Measurements from ENCODE around the gene ANKRD52.

Gene ANKRD52

DNA sequence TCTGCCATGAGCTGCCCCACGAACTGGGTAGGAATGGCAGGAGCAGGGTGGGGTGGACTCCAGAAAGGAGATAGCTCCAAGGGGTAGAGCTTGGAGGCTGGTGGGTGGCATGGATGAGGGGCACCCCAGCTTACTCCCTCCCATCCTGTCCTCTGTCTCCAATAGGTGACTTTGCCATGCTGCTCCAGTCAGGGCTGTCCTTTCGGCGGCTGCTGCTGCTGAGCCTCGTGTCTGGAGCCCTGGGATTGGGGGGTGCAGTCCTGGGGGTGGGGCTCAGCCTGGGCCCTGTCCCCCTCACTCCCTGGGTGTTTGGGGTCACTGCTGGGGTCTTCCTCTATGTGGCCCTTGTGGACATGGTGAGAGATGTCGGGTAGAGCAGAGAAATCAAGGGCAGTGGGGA lies 21.2 kb downstream of the ANKRD52 start:
- no peak for DNase-seq

DNA sequence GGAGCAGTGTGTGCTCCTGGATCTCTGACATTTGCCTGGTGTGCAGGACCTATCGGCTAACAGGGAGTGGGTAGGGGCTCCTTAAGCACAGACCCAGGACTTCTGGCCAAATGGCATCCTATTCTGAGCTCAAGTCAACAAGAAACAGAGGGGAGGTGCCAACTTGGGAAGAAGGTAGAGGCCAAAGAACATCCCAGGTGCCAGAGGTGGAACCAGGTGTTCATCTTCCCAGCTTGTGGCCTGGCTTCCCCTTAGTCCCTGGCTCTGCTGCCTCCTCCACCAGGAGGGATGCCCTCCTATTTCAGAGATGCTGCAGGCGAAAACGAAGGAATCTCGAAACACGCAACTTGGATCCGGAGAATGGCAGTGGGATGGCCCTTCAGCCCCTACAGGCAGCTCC lies 22.1 kb downstream of the ANKRD52 start:
- no peak for DNase-seq

DNA sequence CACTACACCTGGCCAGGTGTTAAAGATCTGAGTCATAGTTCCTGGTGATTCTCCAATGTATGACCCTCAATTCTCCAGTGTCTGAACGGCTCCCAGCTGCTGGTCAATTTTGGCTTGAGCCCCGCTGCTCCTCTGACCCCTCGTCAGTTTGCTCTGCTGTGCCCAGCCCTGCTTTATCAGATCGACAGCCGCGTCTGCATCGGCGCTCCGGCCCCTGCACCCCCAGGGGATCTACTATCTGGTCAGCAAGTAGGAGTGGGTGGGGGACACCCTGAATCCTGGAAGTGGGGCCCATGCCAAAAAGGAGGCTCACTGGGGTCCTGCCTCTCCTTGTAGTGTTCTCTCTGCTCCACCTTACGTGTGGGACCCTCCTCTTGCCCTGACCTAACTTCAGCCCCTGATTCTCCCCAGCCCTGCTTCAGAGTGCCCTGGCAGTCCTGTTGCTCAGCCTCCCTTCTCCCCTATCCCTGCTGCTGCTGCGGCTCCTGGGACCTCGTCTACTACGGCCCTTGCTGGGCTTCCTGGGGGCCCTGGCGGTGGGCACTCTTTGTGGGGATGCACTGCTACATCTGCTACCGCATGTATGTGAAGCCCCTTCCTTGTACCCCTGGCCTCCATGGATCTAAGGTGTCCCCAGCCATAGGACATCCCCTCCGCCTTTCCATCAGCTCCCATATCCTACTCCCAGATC lies 23.3 kb downstream of the ANKRD52 start:
- no peak for DNase-seq

DNA sequence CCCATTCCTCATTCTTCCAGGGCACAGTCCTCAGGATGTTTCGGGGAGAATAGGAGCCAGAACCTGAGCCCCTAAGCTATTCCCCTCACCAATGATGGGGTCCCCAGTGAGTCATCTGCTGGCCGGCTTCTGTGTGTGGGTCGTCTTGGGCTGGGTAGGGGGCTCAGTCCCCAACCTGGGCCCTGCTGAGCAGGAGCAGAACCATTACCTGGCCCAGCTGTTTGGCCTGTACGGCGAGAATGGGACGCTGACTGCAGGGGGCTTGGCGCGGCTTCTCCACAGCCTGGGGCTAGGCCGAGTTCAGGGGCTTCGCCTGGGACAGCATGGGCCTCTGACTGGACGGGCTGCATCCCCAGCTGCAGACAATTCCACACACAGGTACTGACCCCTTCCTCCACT lies 27.0 kb downstream of the ANKRD52 start:
- DNase-seq = no peak

DNA sequence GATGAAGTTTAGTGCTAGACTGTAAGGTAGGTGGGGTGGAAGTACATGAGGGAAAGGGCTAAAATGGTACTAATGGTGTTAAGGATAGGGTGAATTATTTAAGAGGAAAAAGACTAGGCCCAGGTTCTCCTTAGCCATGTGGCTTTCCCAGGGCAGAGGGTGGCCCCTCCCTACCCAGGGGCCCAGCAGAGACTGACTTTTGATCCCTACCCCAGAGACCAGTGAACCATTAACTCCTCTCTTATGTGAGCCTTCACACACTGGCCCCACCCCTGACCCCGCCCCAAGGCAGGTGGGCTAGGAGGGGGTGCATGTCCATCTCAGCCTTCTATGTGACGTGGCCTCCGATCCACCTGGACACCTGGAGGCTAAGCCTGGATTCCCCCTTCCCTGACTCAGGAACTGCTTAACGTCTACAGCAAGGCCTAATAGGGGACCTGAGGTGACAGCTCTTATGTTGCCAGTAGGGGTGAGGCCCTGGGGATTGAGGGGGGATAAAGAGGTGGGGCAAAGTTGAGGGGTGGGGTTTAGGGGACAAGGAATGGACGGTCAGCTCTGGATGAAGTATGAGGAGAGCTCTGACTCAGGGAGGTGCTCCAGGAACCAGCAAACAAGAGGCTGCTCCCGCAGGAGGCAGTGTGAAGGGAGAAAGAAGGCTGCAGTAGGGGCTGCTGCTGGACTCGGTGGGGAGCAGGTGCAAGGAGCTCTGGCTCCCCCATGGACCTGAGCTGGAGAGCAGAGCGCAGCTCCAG lies 27.6 kb downstream of the ANKRD52 start:
- no peak for DNase-seq

DNA sequence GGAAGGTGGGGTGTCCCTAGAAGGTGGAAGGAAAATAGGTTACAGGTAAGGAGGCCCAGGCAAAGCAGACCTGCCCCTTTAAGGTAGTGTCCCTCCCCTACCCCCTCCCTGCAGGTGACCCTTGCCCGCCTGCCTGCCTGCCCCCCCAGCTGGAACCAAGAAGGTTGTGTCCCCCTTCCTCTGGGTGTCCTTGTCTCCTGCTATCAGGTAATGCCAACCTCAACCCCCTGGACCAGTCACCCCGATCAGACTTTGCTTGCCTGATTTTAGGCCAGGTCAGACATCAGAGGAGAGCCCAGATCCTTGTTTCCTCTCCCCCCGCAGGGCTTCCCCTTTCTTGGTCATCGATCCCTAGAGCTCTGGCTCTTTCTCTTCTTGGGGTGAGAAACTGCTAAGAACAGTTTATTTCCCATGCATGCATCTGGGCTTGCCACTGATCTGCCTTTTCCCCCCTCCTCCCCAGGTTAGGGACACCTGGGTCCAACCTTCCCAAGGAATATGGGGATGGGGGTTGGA lies 28.2 kb downstream of the ANKRD52 start, which contains the start of gene SLC39A5:
Gene SLC39A5 (plus strand): TSS at position 136 of the 516 bp plus-strand sequence. CDS start 1,224 bp downstream, outside the sequence.
- no peak for DNase-seq

DNA sequence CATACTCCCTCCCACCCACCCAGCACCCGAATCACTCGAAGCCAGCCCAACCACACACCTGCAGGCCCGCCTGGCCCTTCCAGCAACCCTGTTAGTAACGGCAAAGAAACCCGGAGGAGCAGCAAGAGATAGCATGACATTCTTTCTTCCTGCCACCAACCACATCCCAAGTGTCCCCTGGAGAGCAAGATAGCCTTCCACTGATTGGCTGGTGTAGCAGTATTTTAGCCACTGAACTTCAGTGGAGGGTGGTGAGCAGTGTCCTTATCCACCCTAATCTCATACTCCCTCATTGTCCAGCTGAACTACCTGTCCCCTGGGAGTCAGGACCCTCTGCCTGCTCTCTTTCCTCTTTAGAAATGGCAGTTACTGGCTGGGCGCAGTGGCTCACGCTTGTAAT lies 29.1 kb downstream of the ANKRD52 start:
- DNase-seq = no peak

DNA sequence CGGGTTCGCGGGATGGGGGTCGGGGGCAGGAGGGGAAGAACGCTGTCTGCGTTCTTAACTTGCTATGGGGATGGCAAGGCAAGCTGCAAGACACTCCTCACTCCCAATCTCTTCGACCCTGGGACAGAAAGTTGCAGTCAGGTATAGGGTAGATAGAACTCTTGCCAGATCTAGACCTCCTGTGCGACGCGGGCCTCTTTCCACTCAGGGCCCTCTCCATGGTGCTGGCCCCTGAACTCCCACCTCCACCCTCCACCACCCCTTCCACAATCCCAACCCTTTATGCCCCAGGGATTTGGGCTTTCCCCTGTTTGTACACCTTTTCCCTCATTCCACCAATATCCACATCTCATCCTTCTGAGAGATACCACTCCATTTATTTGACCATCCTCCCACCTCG lies 33.2 kb downstream of the ANKRD52 start:
- peak in 1 of 2 experiments; percentile 11 for DNase-seq

DNA sequence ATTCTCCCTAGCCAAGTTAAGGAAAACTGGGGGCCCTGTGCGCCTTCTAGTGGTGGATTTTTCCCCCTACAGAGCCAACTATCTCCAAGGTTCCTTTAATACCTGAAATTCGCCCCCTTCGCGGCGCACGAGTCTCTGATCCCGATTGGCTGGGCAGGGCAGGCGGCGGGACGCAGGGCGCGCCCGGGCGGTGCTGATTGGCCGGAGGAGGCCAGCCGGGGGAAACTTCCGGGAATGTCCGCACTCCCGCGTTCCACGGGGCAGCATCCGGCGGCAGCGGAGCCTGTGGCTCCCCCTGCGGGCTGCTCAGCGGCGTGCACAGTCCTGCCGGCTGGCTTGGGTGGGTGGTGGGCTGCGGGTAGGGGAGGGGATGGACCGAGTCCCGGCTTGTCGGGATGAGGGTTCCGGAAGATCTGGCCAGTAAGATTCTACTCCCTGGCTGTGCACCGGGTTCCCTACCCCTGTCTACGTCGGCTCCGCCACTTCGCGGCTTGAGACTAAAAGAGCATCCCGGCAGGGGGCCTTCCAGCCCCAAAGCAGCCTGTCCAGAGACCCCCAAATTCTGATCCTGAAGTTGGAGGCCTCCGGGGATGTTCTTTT lies 34.0 kb downstream of the ANKRD52 start, which contains the start of gene NABP2:
Gene NABP2 (plus strand): TSS at position 241 of the 600 bp plus-strand sequence. CDS start 515 bp downstream, outside the sequence.
- peak; percentile 97 to 98 for DNase-seq

DNA sequence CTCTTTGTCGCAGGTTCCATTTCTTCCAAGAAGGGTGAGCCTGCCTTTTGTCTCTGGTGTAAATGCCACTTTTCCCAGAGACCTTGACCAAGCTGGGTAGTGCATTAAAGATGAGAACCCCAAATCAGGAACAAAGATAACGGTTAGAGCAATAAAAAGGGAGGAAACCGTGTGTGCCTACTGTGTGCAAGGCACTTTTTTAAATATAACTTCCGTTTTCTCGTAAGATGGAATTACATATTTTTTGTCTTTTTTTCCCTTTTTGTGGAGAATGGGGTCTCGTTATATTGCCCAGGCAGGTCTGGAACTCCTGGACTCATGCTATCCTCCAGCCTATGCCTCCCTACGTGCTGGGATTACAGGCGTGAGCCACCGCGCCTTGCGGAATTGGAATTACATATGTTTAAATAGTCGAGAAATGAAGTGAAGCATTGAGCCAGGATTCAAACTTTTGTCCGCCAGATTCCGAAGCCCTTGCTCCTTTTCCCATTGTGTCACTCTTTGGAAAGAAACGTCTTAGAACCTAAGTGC lies 34.5 kb downstream of the ANKRD52 start:
- no peak for DNase-seq

DNA sequence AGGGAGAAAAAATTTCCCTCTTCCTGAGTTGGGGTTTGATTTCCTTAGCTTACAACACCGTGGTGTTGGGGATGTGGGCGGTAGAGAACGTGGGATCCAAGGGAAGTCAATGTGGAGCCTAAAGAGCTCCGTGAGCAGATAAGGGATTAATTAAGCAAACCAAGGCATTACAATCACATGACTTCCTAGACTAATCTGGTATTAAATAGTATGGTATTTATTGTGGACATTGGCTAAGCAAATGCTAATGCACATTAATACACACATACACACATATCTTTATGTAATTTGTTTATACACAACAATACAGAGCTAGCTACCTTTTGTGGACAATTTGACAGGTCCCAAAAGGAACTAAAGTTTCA lies 35.7 kb downstream of the ANKRD52 start:
- no peak for DNase-seq

DNA sequence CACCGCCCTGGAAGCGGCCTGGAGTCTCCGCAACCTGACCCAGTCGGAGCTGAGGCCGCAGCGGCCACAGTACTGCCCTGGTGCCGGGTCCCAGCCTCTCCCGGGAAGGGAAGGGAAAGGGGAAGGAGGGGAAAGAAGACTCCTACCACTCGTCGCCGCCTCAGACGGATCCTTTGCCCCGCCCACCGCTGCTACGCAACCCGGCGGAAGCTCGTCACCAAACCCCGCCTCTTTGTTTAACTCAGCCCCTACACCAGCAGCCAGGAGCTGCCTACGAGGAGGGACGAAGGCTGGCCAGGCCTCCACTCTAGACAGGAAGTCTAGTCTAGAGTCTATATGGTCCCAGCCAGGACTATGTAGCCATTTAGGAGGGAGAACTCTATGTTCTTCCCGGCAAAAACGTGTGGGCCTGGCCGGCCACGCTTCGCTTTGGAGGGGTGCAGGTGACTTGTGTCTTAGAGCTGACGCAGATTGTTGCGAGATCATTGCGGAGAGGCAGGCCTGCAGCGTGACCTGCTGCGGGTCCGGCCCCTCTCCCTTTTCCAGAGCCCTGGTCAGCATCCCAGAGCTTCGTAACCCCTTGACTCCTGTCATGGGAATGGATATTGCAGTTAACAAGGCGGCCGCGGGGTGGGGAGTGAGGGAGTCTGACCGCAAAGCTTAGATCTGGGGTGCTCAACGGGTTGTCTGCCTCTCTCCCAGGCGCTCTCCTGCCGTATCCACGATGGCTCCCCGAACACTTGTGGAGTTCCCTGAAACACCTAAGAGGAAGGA lies 36.2 kb downstream of the ANKRD52 start, which contains the start of gene RNF41:
Gene RNF41 (minus strand): TSS at position 166 of the 774 bp plus-strand sequence. CDS start 7,875 bp downstream, outside the sequence.
- DNase-seq = peak; percentile 95 to 96

DNA sequence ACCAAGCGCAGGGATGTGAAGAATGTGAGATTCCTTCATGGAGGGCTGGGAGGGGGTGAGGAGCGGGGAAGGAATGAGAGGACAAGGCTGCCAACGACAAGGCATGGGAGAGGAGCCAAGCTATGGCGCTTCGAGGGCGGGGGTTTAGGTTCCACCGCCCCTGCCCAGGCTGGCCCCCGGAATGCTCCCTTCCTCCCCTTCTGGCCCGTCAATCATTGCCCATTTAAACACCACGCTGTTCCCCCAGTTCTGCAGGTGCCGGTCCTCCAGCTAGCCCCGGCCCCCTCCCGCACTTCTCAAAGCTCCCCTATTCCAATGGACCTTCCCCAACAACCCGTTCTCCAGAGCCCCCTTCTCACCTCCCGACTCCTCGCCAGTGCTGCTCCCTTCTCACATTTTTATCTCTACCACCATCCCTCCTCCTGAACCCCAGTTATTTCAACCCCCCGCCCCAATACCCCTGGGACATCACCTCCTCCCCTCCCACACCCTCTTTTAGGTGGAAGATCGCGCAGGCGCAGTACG lies 36.9 kb downstream of the ANKRD52 start:
- DNase-seq = no peak

DNA sequence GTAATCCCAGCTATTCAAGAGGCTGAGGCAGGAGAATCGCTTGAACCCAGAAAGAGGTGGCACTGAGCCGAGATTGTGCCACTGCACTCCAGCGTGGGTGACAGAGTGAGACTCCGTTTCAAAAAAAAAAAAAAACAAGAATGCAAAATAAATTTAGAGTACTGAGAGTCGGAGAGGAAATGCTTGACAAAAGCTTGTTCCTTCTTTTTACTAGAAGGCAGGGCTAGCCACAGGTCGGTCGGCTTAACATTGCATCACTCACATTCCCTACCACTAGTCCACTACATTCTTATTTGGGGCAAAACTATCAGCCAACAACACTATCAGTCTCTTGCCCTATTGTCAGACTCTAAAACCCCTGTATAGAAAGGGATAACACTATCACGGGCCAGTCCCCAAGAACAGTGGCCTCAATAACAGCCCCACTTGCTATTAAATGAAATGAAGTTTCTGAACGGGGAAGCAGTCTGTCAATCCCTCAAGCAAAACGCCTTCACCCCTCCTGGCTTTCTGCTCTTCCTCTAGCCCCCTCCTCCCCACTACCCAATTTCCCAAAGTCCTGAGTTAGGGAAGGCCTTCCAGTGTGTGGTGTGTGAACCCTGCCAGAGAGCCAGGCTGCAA lies 37.5 kb downstream of the ANKRD52 start:
- DNase-seq = no peak

DNA sequence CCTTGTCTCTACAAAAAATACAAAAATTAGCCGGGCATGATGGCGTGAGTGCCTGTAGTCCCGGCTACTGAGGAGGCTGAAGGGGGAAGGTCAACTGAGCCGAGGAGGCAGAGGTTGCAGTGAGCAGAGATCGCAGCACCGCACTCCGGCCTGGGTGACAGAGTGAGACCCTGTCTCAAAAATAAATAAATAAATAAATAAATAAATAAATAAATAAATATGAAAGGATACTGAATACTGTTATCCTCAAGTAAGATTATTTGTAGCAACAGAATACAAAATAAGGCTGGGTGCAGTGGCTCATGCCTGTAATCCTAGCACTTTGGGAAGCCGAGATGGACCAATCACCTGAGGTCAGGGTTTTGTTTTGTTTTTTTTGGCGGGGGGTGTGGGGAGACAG lies 38.3 kb downstream of the ANKRD52 start:
- DNase-seq = no peak

DNA sequence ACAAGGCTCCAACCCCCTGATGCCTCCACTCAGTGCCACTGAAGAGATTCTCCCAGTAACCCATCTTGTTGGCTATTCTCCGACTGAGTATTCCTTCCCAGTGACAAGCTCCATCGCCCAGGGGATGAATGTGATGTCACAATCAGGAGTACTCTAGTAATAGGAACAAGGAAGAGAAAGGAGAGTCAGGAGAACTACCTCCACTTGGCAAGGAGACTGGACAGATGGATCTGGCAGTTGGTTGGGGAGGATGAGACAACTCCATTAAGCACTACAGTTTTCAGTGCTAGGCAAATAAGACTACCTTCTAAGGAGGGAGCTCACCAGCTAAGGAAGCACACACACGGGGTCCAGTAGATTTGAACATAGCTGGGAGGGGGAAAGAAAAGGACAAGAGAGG lies 41.7 kb downstream of the ANKRD52 start:
- DNase-seq = no peak

DNA sequence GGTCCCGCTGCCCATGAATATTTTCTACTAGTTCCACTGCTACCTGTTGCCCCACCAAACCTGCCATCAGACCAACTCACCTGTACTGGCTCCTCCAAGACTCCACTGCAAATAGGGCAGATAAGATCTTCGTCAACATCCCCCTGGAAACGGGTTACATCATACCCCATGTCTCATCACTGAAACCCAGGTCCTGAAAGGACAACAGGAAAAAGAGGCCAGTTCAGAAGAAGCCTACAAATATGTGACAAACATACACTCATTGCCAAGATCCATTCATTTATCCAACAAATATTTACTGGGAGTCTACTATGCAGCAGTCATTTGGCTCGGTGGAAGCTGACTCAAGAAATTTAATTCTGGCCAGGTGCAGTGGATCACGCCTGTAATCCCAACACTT lies 44.3 kb downstream of the ANKRD52 start:
- DNase-seq = no peak

DNA sequence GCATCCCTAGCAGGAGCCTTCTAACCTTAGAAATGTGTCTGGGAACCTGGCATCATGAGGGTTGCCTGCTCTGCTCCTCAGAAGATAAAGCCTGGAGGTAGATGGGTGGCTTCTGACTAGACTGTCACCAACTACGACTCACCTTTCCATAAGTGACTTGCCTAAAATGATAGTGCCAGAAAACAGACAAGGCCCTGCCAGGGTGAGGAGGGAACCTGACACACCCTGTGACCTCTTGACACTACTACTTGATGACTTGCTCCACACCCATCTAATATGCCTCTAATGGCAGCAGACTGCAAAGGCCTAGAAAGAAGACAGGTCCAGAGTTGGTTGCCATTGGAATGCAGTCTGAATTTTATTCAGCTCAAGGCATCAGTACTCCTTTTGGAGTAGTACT lies 45.8 kb downstream of the ANKRD52 start:
- DNase-seq = no peak

DNA sequence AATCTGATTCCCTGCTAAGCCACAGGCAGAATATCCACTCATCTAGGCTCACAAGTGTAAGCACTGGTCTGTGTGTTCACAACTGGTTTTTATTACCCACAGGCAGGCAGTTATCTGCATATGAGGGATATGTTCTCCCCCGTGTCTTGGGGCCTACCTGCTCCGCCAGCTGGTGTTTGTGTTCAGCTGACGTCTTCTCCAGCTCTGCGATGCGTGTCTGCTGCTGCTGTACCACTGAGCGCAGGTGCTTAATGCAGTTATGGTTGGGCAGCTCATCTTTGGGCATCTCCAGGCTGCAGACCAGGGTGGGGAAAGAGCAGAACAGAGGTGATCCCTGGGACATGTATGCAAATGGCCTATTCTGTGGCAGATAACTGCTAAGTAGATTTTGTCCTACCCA lies 50.2 kb downstream of the ANKRD52 start:
- DNase-seq = no peak

DNA sequence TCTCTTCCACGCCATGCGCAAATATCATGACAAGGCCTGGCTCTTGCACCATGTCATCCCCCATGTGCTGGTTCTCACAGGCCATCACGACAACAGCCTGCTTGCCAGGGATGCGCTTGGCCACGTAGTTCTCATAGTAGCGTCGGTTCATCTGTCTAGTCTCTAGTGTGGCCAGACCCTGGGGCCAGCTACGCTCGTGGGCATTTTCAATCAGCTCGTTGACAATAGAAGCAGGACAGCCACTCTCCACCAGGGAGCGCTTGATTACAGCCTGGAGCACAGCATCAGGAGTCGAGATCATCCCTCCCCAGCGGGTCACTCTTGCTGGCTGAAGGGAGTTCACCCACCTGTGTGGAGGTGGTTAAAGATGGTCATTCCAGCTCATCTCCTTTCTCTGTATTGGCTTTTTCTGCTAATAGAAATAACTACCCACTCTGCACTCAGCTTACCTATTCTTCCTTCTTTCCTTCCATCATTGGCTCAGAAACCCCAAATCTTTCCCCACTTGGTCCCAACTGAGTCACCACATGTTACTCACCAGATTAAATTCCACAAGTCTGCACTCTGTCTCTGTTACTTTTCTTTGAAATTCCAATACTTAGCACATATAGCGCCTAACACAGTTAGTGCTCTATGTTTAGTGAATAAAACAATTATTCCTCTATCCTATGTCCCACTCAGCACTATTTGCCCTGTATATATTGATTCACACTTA lies 51.6 kb downstream of the ANKRD52 start:
- peak; percentile 33 to 53 for DNase-seq

DNA sequence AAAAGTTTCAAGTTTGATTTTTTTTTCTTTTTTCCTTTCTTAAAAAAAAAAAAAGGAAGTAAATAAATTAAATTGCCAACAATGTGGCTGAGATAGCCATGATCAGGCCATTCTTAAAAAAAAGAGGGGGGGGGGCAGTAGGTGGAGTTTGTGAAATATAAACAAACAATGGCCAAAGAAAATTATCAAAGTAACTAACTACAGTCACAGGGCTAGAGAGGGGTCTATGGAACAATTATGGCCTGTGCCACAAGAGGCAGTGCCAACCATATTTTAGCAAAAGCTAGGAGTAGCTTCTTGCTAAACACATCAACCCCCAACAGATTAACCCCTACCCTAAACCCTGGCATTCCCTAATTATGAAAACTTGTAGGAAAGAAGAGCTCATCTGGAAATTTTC lies 52.7 kb downstream of the ANKRD52 start:
- DNase-seq = no peak
